GM23338 (cell line): ENCODE data around the gene HMCN2. TPM values are rescaled to one million over a fixed set of nuclear protein-coding genes. Genes with fewer than 3 reads are reported as not detected.

Experiments used
- ATAC-seq: fragments of 200-7000 bp; cut with Tn5 transposase; 3 replicates; pipeline ENCODE4 v1.9.1; 2020
- DNase-seq: peaks from one replicate; pipeline ENCODE4 v3.0.0-alpha.2; 2015; ENCODE audit warnings: low spot score
- H2AFZ ChIP-seq: fragments of 200-600 bp; sonication (generic); 2 replicates; pipeline ENCODE4 v1.8.0; 2016; ENCODE audit warnings: antibody characterized with exemption, mild to moderate bottlenecking, moderate library complexity
- H3F3A ChIP-seq: fragments of 200-600 bp; sonication (generic); replicated peaks from 2 replicates; pipeline ENCODE4 v1.8.0; 2017; ENCODE audit warnings: antibody characterized with exemption, mixed run types, low read depth
- H3K27ac ChIP-seq: fragments of 200-600 bp; sonication (generic); 2 replicates; pipeline ENCODE4 v1.6.1; 2016; ENCODE audit warnings: low read depth
- H3K27me3 ChIP-seq: fragments of 200-600 bp; sonication (generic); 2 replicates; pipeline ENCODE4 v1.8.0; 2016; ENCODE audit warnings: mild to moderate bottlenecking, mixed run types, moderate library complexity; ENCODE audit not compliant: insufficient read depth
- H3K36me3 ChIP-seq: fragments of 200-600 bp; sonication (generic); 2 replicates; pipeline ENCODE4 v1.8.0; 2016; ENCODE audit warnings: mild to moderate bottlenecking; ENCODE audit not compliant: insufficient read depth
- H3K4me1 ChIP-seq: fragments of 200-600 bp; sonication (generic); 2 replicates; pipeline ENCODE4 v1.8.0; 2016; ENCODE audit warnings: mild to moderate bottlenecking, moderate library complexity; ENCODE audit not compliant: insufficient read depth
- H3K4me2 ChIP-seq: fragments of 200-600 bp; sonication (generic); 2 replicates; pipeline ENCODE4 v1.7.1; 2017; ENCODE audit warnings: mixed run types
- H3K4me3 ChIP-seq: fragments of 200-600 bp; sonication (generic); 2 replicates; pipeline ENCODE4 v1.6.1; 2016; ENCODE audit warnings: mixed run types
- H3K79me2 ChIP-seq: fragments of 200-600 bp; sonication (generic); replicated peaks from 2 replicates; pipeline ENCODE4 v1.8.0; 2017; ENCODE audit warnings: mild to moderate bottlenecking; ENCODE audit not compliant: insufficient read depth
- H3K9me2 ChIP-seq: fragments of 200-600 bp; sonication (generic); 2 replicates; pipeline ENCODE4 v1.8.0; 2017; ENCODE audit not compliant: insufficient read depth
- H4K20me1 ChIP-seq: fragments of 200-600 bp; sonication (generic); replicated peaks from 2 replicates; pipeline ENCODE4 v1.8.0; 2017; ENCODE audit warnings: mild to moderate bottlenecking; ENCODE audit not compliant: insufficient read depth
- H3K27ac Mint-ChIP-seq: 2 replicates; pipeline ENCODE4 v1.8.0; 2020; ENCODE audit warnings: inconsistent platforms, mild to moderate bottlenecking, moderate library complexity, mixed read lengths
- H3K27me3 Mint-ChIP-seq: 3 replicates; pipeline ENCODE4 v1.8.0; 2022; ENCODE audit warnings: low read depth, mild to moderate bottlenecking, moderate library complexity, mixed read lengths, inconsistent platforms; ENCODE audit not compliant: insufficient read depth, poor library complexity
- H3K36me3 Mint-ChIP-seq: 3 replicates; pipeline ENCODE4 v1.8.0; 2021; ENCODE audit warnings: low read depth, mild to moderate bottlenecking, inconsistent platforms, moderate library complexity, mixed read lengths
- H3K4me1 Mint-ChIP-seq: 3 replicates; pipeline ENCODE4 v1.8.0; 2020; ENCODE audit warnings: mild to moderate bottlenecking, inconsistent platforms, mixed read lengths
- H3K4me3 Mint-ChIP-seq: 3 replicates; pipeline ENCODE4 v1.8.0; 2021; ENCODE audit warnings: moderate library complexity, mild to moderate bottlenecking, inconsistent platforms, mixed read lengths
- H3K9me3 Mint-ChIP-seq: 3 replicates; pipeline ENCODE4 v1.8.0; 2020; ENCODE audit warnings: moderate library complexity, mild to moderate bottlenecking, inconsistent platforms, mixed read lengths
- CREB1 ChIP-seq: fragments of 250-450 bp; sonication (Bioruptor Pico); IDR thresholded peaks from 2 replicates; pipeline ENCODE4 v1.5.0; 2020; ENCODE audit warnings: low read depth, mild to moderate bottlenecking, moderate library complexity
- EZH2 ChIP-seq: fragments of 200-600 bp; sonication (generic); IDR thresholded peaks from one replicate; pipeline ENCODE4 v1.8.0; 2017; ENCODE audit warnings: antibody characterized with exemption, mild to moderate bottlenecking, low read depth; ENCODE audit not compliant: unreplicated experiment
- EZH2phosphoT487 ChIP-seq: fragments of 200-600 bp; sonication (generic); IDR thresholded peaks from one replicate; pipeline ENCODE4 v1.8.1; 2018; ENCODE audit warnings: antibody characterized with exemption; ENCODE audit not compliant: unreplicated experiment
- JUNB ChIP-seq: IDR thresholded peaks from one replicate; pipeline ENCODE4 v1.6.1; 2016; ENCODE audit warnings: antibody characterized with exemption; ENCODE audit not compliant: unreplicated experiment
- POLR2AphosphoS5 ChIP-seq: IDR thresholded peaks from 2 replicates; pipeline ENCODE4 v1.6.1; 2016; ENCODE audit warnings: antibody characterized with exemption, low read depth
- ZNF331 ChIP-seq: fragments of 250-450 bp; sonication (Bioruptor Pico); IDR thresholded peaks from 2 replicates; pipeline ENCODE4 v1.5.0; 2020; ENCODE audit warnings: low read depth, mild to moderate bottlenecking, moderate library complexity
- polyA plus RNA-seq: library from polyadenylated mRNA; unstranded; fragments of >200 nt; fragmentation: Nextera tagmentation; extraction: Ambion mirVana; gene quantifications from 2 replicates; pipeline ENCODE4 v1.2.1, GENCODE V29; 2016
- total RNA-seq: library from RNA; depleted of rRNA; stranded (reverse); fragments of >200 nt; shearing (Covaris generic); gene quantifications from 2 replicates; pipeline ENCODE4 v1.2.3, GENCODE V29; 2014
- TF ChIP-seq, protein P1 (sequence below): fragments of 250-450 bp; sonication (Bioruptor Pico); IDR thresholded peaks from 2 replicates; pipeline ENCODE4 v1.5.0; 2020; ENCODE audit warnings: mild to moderate bottlenecking, moderate library complexity
- TF ChIP-seq, protein P2 (sequence below): IDR thresholded peaks from one replicate; pipeline ENCODE4 v1.6.1; 2018; ENCODE audit warnings: antibody characterized with exemption; ENCODE audit not compliant: unreplicated experiment
- TF ChIP-seq, protein P3 (sequence below): IDR thresholded peaks from 2 replicates; pipeline ENCODE4 v1.6.1; 2016; ENCODE audit warnings: antibody characterized with exemption
- TF ChIP-seq, protein P4 (sequence below), 2 experiments: fragments of 200-600 bp in 1 of 2; sonication (generic) in 1 of 2; conservative IDR thresholded peaks; 2 replicates each; pipeline versions ENCODE4 v1.5.1 to v1.6.1; 2016 to 2017; ENCODE audit warnings: antibody characterized with exemption in 2 of 2, low read depth in 2 of 2, mild to moderate bottlenecking in 2 of 2, moderate library complexity in 1 of 2

Gene HMCN2
- total and polyA plus RNA-seq, 2 experiments from 2014 or later, result 1.3 to 4.7 TPM

DNA sequence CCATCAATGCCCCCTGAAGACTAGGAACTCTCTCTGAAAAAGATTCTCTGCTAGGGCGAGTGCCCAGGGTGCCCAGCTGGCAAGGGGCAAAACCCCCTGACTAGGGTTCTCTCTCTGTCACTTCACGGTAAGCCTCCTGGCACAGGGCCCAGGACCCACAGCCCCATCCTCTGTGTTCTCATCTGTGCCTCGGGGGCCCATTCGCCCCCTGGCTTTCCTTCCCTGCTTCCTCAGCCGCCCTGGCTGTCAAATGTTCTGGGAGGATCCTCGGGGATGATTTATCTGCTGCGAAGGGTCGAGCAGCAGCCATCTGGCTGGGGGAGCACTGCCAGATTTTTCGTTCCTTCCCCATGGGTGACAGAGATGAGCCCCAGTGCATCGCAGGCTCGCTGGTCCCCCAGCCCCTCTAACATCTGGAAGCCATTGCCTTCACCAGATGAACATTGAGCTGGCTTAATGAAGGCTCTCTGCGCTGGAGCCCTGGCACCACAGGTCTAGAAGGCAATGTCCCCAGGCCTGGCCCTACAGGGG lies 24.2 kb downstream of the HMCN2 start:
- no peak overlapping the region for H3K27ac Mint-ChIP-seq
- DNase-seq, result no peak
- Histone ChIP-seq H2AFZ (no peak overlapping the region), H3K4me3 (no peak overlapping the region), H3K27me3 (no peaks in the 10 kb centered on the region), H3K4me2 (no peak overlapping the region), H3F3A (no peaks in the 10 kb centered on the region), H3K9me2 (no peaks in the 10 kb centered on the region), H3K36me3 (no peaks in the 10 kb centered on the region), H3K79me2 (no peaks in the 10 kb centered on the region), H3K4me1 (no peaks in the 10 kb centered on the region), H4K20me1 (no peaks in the 10 kb centered on the region), H3K27ac (no peak overlapping the region)
- TF ChIP-seq, protein P1, sequence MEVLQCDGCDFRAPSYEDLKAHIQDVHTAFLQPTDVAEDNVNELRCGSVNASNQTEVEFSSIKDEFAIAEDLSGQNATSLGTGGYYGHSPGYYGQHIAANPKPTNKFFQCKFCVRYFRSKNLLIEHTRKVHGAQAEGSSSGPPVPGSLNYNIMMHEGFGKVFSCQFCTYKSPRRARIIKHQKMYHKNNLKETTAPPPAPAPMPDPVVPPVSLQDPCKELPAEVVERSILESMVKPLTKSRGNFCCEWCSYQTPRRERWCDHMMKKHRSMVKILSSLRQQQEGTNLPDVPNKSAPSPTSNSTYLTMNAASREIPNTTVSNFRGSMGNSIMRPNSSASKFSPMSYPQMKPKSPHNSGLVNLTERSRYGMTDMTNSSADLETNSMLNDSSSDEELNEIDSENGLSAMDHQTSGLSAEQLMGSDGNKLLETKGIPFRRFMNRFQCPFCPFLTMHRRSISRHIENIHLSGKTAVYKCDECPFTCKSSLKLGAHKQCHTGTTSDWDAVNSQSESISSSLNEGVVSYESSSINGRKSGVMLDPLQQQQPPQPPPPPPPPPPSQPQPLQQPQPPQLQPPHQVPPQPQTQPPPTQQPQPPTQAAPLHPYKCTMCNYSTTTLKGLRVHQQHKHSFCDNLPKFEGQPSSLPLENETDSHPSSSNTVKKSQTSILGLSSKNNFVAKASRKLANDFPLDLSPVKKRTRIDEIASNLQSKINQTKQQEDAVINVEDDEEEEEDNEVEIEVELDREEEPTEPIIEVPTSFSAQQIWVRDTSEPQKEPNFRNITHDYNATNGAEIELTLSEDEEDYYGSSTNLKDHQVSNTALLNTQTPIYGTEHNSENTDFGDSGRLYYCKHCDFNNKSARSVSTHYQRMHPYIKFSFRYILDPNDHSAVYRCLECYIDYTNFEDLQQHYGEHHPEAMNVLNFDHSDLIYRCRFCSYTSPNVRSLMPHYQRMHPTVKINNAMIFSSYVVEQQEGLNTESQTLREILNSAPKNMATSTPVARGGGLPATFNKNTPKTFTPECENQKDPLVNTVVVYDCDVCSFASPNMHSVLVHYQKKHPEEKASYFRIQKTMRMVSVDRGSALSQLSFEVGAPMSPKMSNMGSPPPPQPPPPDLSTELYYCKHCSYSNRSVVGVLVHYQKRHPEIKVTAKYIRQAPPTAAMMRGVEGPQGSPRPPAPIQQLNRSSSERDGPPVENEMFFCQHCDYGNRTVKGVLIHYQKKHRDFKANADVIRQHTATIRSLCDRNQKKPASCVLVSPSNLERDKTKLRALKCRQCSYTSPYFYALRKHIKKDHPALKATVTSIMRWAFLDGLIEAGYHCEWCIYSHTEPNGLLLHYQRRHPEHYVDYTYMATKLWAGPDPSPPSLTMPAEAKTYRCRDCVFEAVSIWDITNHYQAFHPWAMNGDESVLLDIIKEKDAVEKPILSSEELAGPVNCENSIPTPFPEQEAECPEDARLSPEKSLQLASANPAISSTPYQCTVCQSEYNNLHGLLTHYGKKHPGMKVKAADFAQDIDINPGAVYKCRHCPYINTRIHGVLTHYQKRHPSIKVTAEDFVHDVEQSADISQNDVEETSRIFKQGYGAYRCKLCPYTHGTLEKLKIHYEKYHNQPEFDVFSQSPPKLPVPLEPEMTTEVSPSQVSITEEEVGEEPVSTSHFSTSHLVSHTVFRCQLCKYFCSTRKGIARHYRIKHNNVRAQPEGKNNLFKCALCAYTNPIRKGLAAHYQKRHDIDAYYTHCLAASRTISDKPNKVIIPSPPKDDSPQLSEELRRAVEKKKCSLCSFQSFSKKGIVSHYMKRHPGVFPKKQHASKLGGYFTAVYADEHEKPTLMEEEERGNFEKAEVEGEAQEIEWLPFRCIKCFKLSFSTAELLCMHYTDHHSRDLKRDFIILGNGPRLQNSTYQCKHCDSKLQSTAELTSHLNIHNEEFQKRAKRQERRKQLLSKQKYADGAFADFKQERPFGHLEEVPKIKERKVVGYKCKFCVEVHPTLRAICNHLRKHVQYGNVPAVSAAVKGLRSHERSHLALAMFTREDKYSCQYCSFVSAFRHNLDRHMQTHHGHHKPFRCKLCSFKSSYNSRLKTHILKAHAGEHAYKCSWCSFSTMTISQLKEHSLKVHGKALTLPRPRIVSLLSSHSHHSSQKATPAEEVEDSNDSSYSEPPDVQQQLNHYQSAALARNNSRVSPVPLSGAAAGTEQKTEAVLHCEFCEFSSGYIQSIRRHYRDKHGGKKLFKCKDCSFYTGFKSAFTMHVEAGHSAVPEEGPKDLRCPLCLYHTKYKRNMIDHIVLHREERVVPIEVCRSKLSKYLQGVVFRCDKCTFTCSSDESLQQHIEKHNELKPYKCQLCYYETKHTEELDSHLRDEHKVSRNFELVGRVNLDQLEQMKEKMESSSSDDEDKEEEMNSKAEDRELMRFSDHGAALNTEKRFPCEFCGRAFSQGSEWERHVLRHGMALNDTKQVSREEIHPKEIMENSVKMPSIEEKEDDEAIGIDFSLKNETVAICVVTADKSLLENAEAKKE, result no peak
- TF ChIP-seq EZH2phosphoT487 (no peak), EZH2 (no peak), JUNB (no peak), POLR2AphosphoS5 (no peak), CREB1 (CRISPR knock-in tag) (no peak), ZNF331 (no peak)
- TF ChIP-seq, protein P2, sequence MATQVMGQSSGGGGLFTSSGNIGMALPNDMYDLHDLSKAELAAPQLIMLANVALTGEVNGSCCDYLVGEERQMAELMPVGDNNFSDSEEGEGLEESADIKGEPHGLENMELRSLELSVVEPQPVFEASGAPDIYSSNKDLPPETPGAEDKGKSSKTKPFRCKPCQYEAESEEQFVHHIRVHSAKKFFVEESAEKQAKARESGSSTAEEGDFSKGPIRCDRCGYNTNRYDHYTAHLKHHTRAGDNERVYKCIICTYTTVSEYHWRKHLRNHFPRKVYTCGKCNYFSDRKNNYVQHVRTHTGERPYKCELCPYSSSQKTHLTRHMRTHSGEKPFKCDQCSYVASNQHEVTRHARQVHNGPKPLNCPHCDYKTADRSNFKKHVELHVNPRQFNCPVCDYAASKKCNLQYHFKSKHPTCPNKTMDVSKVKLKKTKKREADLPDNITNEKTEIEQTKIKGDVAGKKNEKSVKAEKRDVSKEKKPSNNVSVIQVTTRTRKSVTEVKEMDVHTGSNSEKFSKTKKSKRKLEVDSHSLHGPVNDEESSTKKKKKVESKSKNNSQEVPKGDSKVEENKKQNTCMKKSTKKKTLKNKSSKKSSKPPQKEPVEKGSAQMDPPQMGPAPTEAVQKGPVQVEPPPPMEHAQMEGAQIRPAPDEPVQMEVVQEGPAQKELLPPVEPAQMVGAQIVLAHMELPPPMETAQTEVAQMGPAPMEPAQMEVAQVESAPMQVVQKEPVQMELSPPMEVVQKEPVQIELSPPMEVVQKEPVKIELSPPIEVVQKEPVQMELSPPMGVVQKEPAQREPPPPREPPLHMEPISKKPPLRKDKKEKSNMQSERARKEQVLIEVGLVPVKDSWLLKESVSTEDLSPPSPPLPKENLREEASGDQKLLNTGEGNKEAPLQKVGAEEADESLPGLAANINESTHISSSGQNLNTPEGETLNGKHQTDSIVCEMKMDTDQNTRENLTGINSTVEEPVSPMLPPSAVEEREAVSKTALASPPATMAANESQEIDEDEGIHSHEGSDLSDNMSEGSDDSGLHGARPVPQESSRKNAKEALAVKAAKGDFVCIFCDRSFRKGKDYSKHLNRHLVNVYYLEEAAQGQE, result no peak
- TF ChIP-seq, protein P3, sequence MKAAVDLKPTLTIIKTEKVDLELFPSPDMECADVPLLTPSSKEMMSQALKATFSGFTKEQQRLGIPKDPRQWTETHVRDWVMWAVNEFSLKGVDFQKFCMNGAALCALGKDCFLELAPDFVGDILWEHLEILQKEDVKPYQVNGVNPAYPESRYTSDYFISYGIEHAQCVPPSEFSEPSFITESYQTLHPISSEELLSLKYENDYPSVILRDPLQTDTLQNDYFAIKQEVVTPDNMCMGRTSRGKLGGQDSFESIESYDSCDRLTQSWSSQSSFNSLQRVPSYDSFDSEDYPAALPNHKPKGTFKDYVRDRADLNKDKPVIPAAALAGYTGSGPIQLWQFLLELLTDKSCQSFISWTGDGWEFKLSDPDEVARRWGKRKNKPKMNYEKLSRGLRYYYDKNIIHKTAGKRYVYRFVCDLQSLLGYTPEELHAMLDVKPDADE, result no peak
- TF ChIP-seq, protein P4, sequence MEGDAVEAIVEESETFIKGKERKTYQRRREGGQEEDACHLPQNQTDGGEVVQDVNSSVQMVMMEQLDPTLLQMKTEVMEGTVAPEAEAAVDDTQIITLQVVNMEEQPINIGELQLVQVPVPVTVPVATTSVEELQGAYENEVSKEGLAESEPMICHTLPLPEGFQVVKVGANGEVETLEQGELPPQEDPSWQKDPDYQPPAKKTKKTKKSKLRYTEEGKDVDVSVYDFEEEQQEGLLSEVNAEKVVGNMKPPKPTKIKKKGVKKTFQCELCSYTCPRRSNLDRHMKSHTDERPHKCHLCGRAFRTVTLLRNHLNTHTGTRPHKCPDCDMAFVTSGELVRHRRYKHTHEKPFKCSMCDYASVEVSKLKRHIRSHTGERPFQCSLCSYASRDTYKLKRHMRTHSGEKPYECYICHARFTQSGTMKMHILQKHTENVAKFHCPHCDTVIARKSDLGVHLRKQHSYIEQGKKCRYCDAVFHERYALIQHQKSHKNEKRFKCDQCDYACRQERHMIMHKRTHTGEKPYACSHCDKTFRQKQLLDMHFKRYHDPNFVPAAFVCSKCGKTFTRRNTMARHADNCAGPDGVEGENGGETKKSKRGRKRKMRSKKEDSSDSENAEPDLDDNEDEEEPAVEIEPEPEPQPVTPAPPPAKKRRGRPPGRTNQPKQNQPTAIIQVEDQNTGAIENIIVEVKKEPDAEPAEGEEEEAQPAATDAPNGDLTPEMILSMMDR (conservative IDR thresholded peaks at IDR 0.05; ENCODE audit: low read depth in 2 of 2), result no peak
- no peak for ATAC-seq
- no peaks in the 10 kb centered on the region for H3K9me3 Mint-ChIP-seq
- peaks cover 19% of the 10 kb centered on the region for H3K4me1 Mint-ChIP-seq
- no peak overlapping the region for H3K4me3 Mint-ChIP-seq
- peaks cover 10% of the 10 kb centered on the region for H3K27me3 Mint-ChIP-seq
- peaks cover 10% of the 10 kb centered on the region for H3K36me3 Mint-ChIP-seq
